Measurements from ENCODE around the gene ANLN. TPM values are rescaled to one million over a fixed set of nuclear protein-coding genes. Genes with fewer than 3 reads are reported as not detected.
"Not testable (repeated sequence)": the region's sequence is repeated elsewhere in the genome, so short reads cannot be mapped to it uniquely, and the experiment has no call there.

The ANLN gene
- total and polyA plus RNA-seq, 4 donors, result 12.4 to 35.5 (median 18.7) TPM

DNA sequence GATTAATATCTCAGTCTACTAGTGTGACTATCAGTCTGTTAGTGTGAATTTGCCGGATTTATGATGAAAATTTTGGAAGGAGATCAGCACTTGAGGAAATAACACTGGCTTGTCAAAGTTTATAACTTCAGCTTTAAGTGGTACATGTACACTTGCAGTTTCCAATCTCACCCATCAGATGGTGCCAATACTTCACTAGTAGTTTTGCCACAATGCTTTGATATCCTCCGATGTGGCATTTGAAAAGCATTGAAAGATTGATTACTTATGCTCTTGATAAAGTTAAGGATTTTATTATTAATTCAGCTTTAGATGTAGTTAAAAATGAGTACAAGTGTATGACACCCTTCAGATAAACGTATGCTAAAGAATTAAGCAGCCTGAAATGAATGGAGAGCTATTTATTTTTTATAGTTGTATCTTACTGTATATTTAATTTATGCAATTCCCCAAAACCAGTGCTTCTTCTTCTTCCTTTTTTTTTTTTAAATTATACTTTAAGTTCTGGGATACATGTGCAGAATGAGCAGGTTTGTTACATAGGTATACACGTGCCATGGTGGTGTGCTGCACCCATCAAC, 98.2 kb downstream of the ANLN start:
- Histone ChIP-seq H3K27me3 (ENCODE audit: control insufficient read depth, insufficient read depth, low read length) (no peaks in the 10 kb centered on the region), H3K4me1 (ENCODE audit: control insufficient read depth, insufficient read depth, low read length) (peaks cover 11% of the 10 kb centered on the region), H3K4me3 (ENCODE audit: low read depth, low read length) (no peak overlapping the region), H3K27ac (ENCODE audit: low read depth, low read length) (no peak overlapping the region), H3K9me3 (ENCODE audit: control insufficient read depth, insufficient read depth, low read length) (no peaks in the 10 kb centered on the region), H3K36me3 (ENCODE audit: control insufficient read depth, insufficient read depth, low read length) (no peaks in the 10 kb centered on the region)
- no CpG with 5 or more reads among the region's 4 CpGs for WGBS (ENCODE audit: insufficient coverage)
- DNase-seq (ENCODE audit: low read depth in 4 of 6, low spot score in 6 of 6), result peak in 5 of 6 donors; percentile 47 to 94 (median 64)

DNA sequence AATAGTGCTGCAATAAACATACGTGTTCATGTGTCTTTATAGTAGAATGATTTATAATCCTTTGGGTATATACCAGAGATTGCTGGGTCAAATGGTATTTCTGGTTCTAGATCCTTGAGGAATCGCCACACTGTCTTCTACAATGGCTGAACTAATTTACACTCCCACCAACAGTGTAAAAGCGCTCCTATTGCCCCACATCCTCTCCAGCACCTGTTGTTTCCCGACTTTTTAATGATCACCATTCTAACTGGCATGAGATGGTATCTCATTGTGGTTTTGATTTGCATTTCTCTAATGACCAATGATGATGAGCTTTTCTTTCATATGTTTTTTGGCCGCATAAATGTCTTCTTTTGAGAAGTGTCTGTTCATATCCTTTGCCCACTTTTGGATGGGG, 99.0 kb downstream of the ANLN start:
- H3K4me3 ChIP-seq (ENCODE audit: low read depth, low read length); H3K27me3 ChIP-seq (ENCODE audit: control insufficient read depth, insufficient read depth, low read length); DNase-seq (ENCODE audit: low read depth in 4 of 6, low spot score in 6 of 6); H3K36me3 ChIP-seq (ENCODE audit: control insufficient read depth, insufficient read depth, low read length); H3K9me3 ChIP-seq (ENCODE audit: control insufficient read depth, insufficient read depth, low read length); H3K27ac ChIP-seq (ENCODE audit: low read depth, low read length): not testable (repeated sequence)
- peaks cover 11% of the 10 kb centered on the region for H3K4me1 ChIP-seq (ENCODE audit: control insufficient read depth, insufficient read depth, low read length)
- no CpG with 5 or more reads among the region's 5 CpGs for WGBS (ENCODE audit: insufficient coverage)

GRCh38 chr7:36490419-36490830, 100.8 kb downstream of the ANLN start:
- peak in 2 of 6 donors; percentile 35 to 63 for DNase-seq (ENCODE audit: low read depth in 4 of 6, low spot score in 6 of 6)
- Histone ChIP-seq H3K4me1 (ENCODE audit: control insufficient read depth, insufficient read depth, low read length) (peaks cover 11% of the 10 kb centered on the region), H3K27ac (ENCODE audit: low read depth, low read length) (no peak overlapping the region), H3K9me3 (ENCODE audit: control insufficient read depth, insufficient read depth, low read length) (no peaks in the 10 kb centered on the region), H3K36me3 (ENCODE audit: control insufficient read depth, insufficient read depth, low read length) (no peaks in the 10 kb centered on the region), H3K27me3 (ENCODE audit: control insufficient read depth, insufficient read depth, low read length) (no peaks in the 10 kb centered on the region), H3K4me3 (ENCODE audit: low read depth, low read length) (no peak overlapping the region)
- WGBS (ENCODE audit: insufficient coverage), result no CpG with 5 or more reads among the region's 3 CpGs

GRCh38 chr7:36491317-36491716, 101.7 kb downstream of the ANLN start:
- H3K27ac ChIP-seq (ENCODE audit: low read depth, low read length), result no peak overlapping the region
- no CpG with 5 or more reads among the region's 3 CpGs for WGBS (ENCODE audit: insufficient coverage)
- H3K36me3 ChIP-seq (ENCODE audit: control insufficient read depth, insufficient read depth, low read length), result no peaks in the 10 kb centered on the region
- no peaks in the 10 kb centered on the region for H3K27me3 ChIP-seq (ENCODE audit: control insufficient read depth, insufficient read depth, low read length)
- peak in 1 of 6 donors; percentile 32 for DNase-seq (ENCODE audit: low read depth in 4 of 6, low spot score in 6 of 6)
- H3K4me3 ChIP-seq (ENCODE audit: low read depth, low read length), result no peak overlapping the region
- peaks cover 5% of the 10 kb centered on the region for H3K4me1 ChIP-seq (ENCODE audit: control insufficient read depth, insufficient read depth, low read length)
- H3K9me3 ChIP-seq (ENCODE audit: control insufficient read depth, insufficient read depth, low read length), result no peaks in the 10 kb centered on the region

GRCh38 chr7:36496576-36496975, 106.9 kb downstream of the ANLN start:
- no peak overlapping the region for H3K4me3 ChIP-seq (ENCODE audit: low read depth, low read length)
- WGBS (ENCODE audit: insufficient coverage), result no CpG with 5 or more reads among the region's 6 CpGs
- DNase-seq (ENCODE audit: low read depth in 4 of 6, low spot score in 6 of 6), result no peak
- H3K9me3 ChIP-seq (ENCODE audit: control insufficient read depth, insufficient read depth, low read length), result no peaks in the 10 kb centered on the region
- H3K27ac ChIP-seq (ENCODE audit: low read depth, low read length), result no peak overlapping the region
- no peaks in the 10 kb centered on the region for H3K4me1 ChIP-seq (ENCODE audit: control insufficient read depth, insufficient read depth, low read length)
- H3K36me3 ChIP-seq (ENCODE audit: control insufficient read depth, insufficient read depth, low read length), result no peaks in the 10 kb centered on the region
- no peaks in the 10 kb centered on the region for H3K27me3 ChIP-seq (ENCODE audit: control insufficient read depth, insufficient read depth, low read length)

GRCh38 chr7:36497176-36497575, 107.5 kb downstream of the ANLN start:
- DNase-seq (ENCODE audit: low read depth in 4 of 6, low spot score in 6 of 6); H3K9me3 ChIP-seq (ENCODE audit: control insufficient read depth, insufficient read depth, low read length); H3K27me3 ChIP-seq (ENCODE audit: control insufficient read depth, insufficient read depth, low read length); H3K4me3 ChIP-seq (ENCODE audit: low read depth, low read length); H3K4me1 ChIP-seq (ENCODE audit: control insufficient read depth, insufficient read depth, low read length); H3K27ac ChIP-seq (ENCODE audit: low read depth, low read length); H3K36me3 ChIP-seq (ENCODE audit: control insufficient read depth, insufficient read depth, low read length): not testable (repeated sequence)
- WGBS (ENCODE audit: insufficient coverage), result 61% methylated on average over 3 of the region's 6 CpGs

DNA sequence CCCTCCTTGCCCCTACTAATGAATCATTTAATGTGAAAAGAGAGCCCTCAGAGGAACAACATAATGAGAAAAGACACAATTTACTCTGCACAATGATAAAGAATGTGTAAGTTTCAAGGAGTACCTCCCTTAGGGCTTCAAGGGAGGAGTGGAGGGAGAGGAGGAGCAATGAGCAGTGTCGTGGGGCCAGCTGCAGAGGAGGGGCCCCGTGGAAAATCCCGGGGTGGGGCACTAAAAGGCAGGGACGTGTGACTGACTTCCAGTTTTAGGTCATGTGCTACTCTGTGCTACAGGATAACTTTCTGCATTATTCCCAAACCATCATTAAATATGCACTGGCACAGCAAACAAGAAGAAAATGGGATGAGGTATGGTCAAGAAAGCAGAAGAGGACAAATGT, 108.1 kb downstream of the ANLN start:
- Histone ChIP-seq H3K9me3 (ENCODE audit: control insufficient read depth, insufficient read depth, low read length) (no peaks in the 10 kb centered on the region), H3K4me3 (ENCODE audit: low read depth, low read length) (no peak overlapping the region), H3K4me1 (ENCODE audit: control insufficient read depth, insufficient read depth, low read length) (no peaks in the 10 kb centered on the region), H3K27ac (ENCODE audit: low read depth, low read length) (no peak overlapping the region), H3K27me3 (ENCODE audit: control insufficient read depth, insufficient read depth, low read length) (no peaks in the 10 kb centered on the region), H3K36me3 (ENCODE audit: control insufficient read depth, insufficient read depth, low read length) (no peaks in the 10 kb centered on the region)
- 33% methylated on average over 1 of the region's 4 CpGs for WGBS (ENCODE audit: insufficient coverage)
- DNase-seq (ENCODE audit: low read depth in 4 of 6, low spot score in 6 of 6), result no peak

Other genes starting within 250 kb of the ANLN start
- 10 to 100 TPM; 25.8 to 34.2 TPM for gene EEPD1, start 236.6 kb upstream of the ANLN start, total RNA-seq
- gene EEPD1, start 236.6 kb upstream of the ANLN start, polyA plus RNA-seq (ENCODE audit: insufficient read length in 2 of 2), result 10 to 100 TPM; 49.5 to 55.8 TPM